ENCODE results near the gene ARNT2.
A peak's percentile ranks its signal among the peaks of the same experiment; 100 is the strongest.

ARNT2 gene

GRCh38 chr15:80426316-80426715 is 22.1 kb downstream of the ARNT2 start:
- WGBS: 80% methylated on average over 1 of the region's 3 CpGs
- no peak overlapping the region for H3K27ac ChIP-seq (ENCODE audit: low read length, poor library complexity, severe bottlenecking)

GRCh38 chr15:80429964-80430363 is 25.8 kb downstream of the ARNT2 start:
- Histone ChIP-seq H2AFZ (ENCODE audit: low read depth, low read length) (no peak overlapping the region), H3K4me3 (ENCODE audit: insufficient read depth in 1 of 2, low read depth in 1 of 2, low read length in 2 of 2) (no peak overlapping the region), H4K8ac (ENCODE audit: low read length) (no peak overlapping the region), H3K4ac (ENCODE audit: low read depth in 1 of 2, low read length in 2 of 2) (no peak overlapping the region), H2BK120ac (ENCODE audit: low read depth, low read length) (no peak overlapping the region), H3K9me3 (ENCODE audit: control insufficient read depth, low read length) (no peaks in the 10 kb centered on the region), H3K14ac (ENCODE audit: low read length in 2 of 2) (no peak overlapping the region), H3K18ac (ENCODE audit: low read depth in 1 of 2, low read length in 2 of 2) (no peak overlapping the region), H3K79me1 (replicated peaks; ENCODE audit: low read length, poor library complexity, severe bottlenecking) (peaks cover 52% of the 10 kb centered on the region), H3K4me1 (ENCODE audit: control insufficient read depth, insufficient read depth, low read depth, low read length) (peaks cover 11% of the 10 kb centered on the region), H2BK15ac (ENCODE audit: low read depth, poor library complexity, severe bottlenecking) (no peak overlapping the region), H3K23ac (ENCODE audit: low read length in 2 of 2) (no peak overlapping the region), H3K9ac (ENCODE audit: low read length) (no peak overlapping the region), H3K36me3 (ENCODE audit: control insufficient read depth in 1 of 2, insufficient read depth in 2 of 2, low read depth in 1 of 2, low read length in 2 of 2) (no peaks in the 10 kb centered on the region), H3K4me2 (ENCODE audit: low read length, poor library complexity, severe bottlenecking) (no peak overlapping the region), H4K91ac (ENCODE audit: low read length) (no peak overlapping the region), H2AK5ac (ENCODE audit: low read length, severe bottlenecking) (no peak overlapping the region), H2BK5ac (ENCODE audit: low read depth, low read length, poor library complexity, severe bottlenecking) (no peak overlapping the region), H3K27me3 (ENCODE audit: control insufficient read depth in 1 of 2, insufficient read depth in 1 of 2, low read length in 2 of 2) (peaks cover 0 to 39% of the 10 kb centered on the region in 2 experiments), H2BK12ac (ENCODE audit: low read length in 2 of 2) (no peak overlapping the region), H3K27ac (ENCODE audit: low read length, poor library complexity, severe bottlenecking) (no peak overlapping the region)
- 90% methylated on average over 5 of the region's 5 CpGs for WGBS
- no peak for DNase-seq

More at GRCh38 chr15:80426316-80426715, 22.1 kb downstream of the ARNT2 start:
- no peak overlapping the region for H2BK15ac ChIP-seq (ENCODE audit: low read depth, poor library complexity, severe bottlenecking)
- H3K4ac ChIP-seq (ENCODE audit: low read depth in 1 of 2, low read length in 2 of 2): no peak overlapping the region
- no peak overlapping the region for H3K18ac ChIP-seq (ENCODE audit: low read depth in 1 of 2, low read length in 2 of 2)
- peaks cover 44% of the 10 kb centered on the region for H3K79me1 ChIP-seq (replicated peaks; ENCODE audit: low read length, poor library complexity, severe bottlenecking)
- no peak overlapping the region for H2BK5ac ChIP-seq (ENCODE audit: low read depth, low read length, poor library complexity, severe bottlenecking)
- no peak for DNase-seq
- peaks cover 6% of the 10 kb centered on the region for H3K4me1 ChIP-seq (ENCODE audit: control insufficient read depth, insufficient read depth, low read depth, low read length)
- no peaks in the 10 kb centered on the region for H3K9me3 ChIP-seq (ENCODE audit: control insufficient read depth, low read length)
- no peak overlapping the region for H3K14ac ChIP-seq (ENCODE audit: low read length in 2 of 2)
- H2AFZ ChIP-seq (ENCODE audit: low read depth, low read length): no peak overlapping the region
- H3K27me3 ChIP-seq (ENCODE audit: control insufficient read depth in 1 of 2, insufficient read depth in 1 of 2, low read length in 2 of 2): peaks cover 0 to 33% of the 10 kb centered on the region in 2 experiments
- H4K8ac ChIP-seq (ENCODE audit: low read length): no peak overlapping the region
- H2BK120ac ChIP-seq (ENCODE audit: low read depth, low read length): no peak overlapping the region
- no peak overlapping the region for H4K91ac ChIP-seq (ENCODE audit: low read length)
- H2BK12ac ChIP-seq (ENCODE audit: low read length in 2 of 2): no peak overlapping the region
- H3K23ac ChIP-seq (ENCODE audit: low read length in 2 of 2): no peak overlapping the region
- no peak overlapping the region for H3K9ac ChIP-seq (ENCODE audit: low read length)
- no peaks in the 10 kb centered on the region for H3K36me3 ChIP-seq (ENCODE audit: control insufficient read depth in 1 of 2, insufficient read depth in 2 of 2, low read depth in 1 of 2, low read length in 2 of 2)
- peak overlapping the region; percentile 33 for H2AK5ac ChIP-seq (ENCODE audit: low read length, severe bottlenecking)
- H3K4me3 ChIP-seq (ENCODE audit: insufficient read depth in 1 of 2, low read depth in 1 of 2, low read length in 2 of 2): no peak overlapping the region
- no peak overlapping the region for H3K4me2 ChIP-seq (ENCODE audit: low read length, poor library complexity, severe bottlenecking)

GRCh38 chr15:80431635-80432344 is 27.6 kb downstream of the ARNT2 start:
- H3K18ac ChIP-seq (ENCODE audit: low read depth in 1 of 2, low read length in 2 of 2): no peak overlapping the region
- H4K91ac ChIP-seq (ENCODE audit: low read length): no peak overlapping the region
- no peak overlapping the region for H3K9ac ChIP-seq (ENCODE audit: low read length)
- H3K23ac ChIP-seq (ENCODE audit: low read length in 2 of 2): no peak overlapping the region
- H2AK5ac ChIP-seq (ENCODE audit: low read length, severe bottlenecking): no peak overlapping the region
- 72% methylated on average over 11 of the region's 11 CpGs for WGBS
- H3K27ac ChIP-seq (ENCODE audit: low read length, poor library complexity, severe bottlenecking): no peak overlapping the region
- H3K14ac ChIP-seq (ENCODE audit: low read length in 2 of 2): no peak overlapping the region
- H3K27me3 ChIP-seq (ENCODE audit: control insufficient read depth in 1 of 2, insufficient read depth in 1 of 2, low read length in 2 of 2): peaks cover 0 to 39% of the 10 kb centered on the region in 2 experiments
- no peak overlapping the region for H4K8ac ChIP-seq (ENCODE audit: low read length)
- H2AFZ ChIP-seq (ENCODE audit: low read depth, low read length): no peak overlapping the region
- no peak overlapping the region for H3K4ac ChIP-seq (ENCODE audit: low read depth in 1 of 2, low read length in 2 of 2)
- no peak overlapping the region for H2BK15ac ChIP-seq (ENCODE audit: low read depth, poor library complexity, severe bottlenecking)
- peaks cover 25% of the 10 kb centered on the region for H3K4me1 ChIP-seq (ENCODE audit: control insufficient read depth, insufficient read depth, low read depth, low read length)
- no peak overlapping the region for H2BK12ac ChIP-seq (ENCODE audit: low read length in 2 of 2)
- H2BK120ac ChIP-seq (ENCODE audit: low read depth, low read length): no peak overlapping the region
- DNase-seq: no peak
- H3K9me3 ChIP-seq (ENCODE audit: control insufficient read depth, low read length): no peaks in the 10 kb centered on the region
- no peak overlapping the region for H2BK5ac ChIP-seq (ENCODE audit: low read depth, low read length, poor library complexity, severe bottlenecking)
- no peak overlapping the region for H3K4me2 ChIP-seq (ENCODE audit: low read length, poor library complexity, severe bottlenecking)
- H3K36me3 ChIP-seq (ENCODE audit: control insufficient read depth in 1 of 2, insufficient read depth in 2 of 2, low read depth in 1 of 2, low read length in 2 of 2): no peaks in the 10 kb centered on the region
- no peak overlapping the region for H3K4me3 ChIP-seq (ENCODE audit: insufficient read depth in 1 of 2, low read depth in 1 of 2, low read length in 2 of 2)
- H3K79me1 ChIP-seq (replicated peaks; ENCODE audit: low read length, poor library complexity, severe bottlenecking): peaks cover 46% of the 10 kb centered on the region

- Histone ChIP-seq H3K18ac (ENCODE audit: low read depth in 1 of 2, low read length in 2 of 2) (no peak overlapping the region), H2BK120ac (ENCODE audit: low read depth, low read length) (no peak overlapping the region), H3K14ac (ENCODE audit: low read length in 2 of 2) (no peak overlapping the region), H3K9me3 (ENCODE audit: control insufficient read depth, low read length) (no peaks in the 10 kb centered on the region), H3K9ac (ENCODE audit: low read length) (no peak overlapping the region), H2AFZ (ENCODE audit: low read depth, low read length) (no peak overlapping the region), H2BK15ac (ENCODE audit: low read depth, poor library complexity, severe bottlenecking) (no peak overlapping the region), H2BK5ac (ENCODE audit: low read depth, low read length, poor library complexity, severe bottlenecking) (no peak overlapping the region), H3K27me3 (ENCODE audit: control insufficient read depth in 1 of 2, insufficient read depth in 1 of 2, low read length in 2 of 2) (peaks cover 0 to 39% of the 10 kb centered on the region in 2 experiments), H2BK12ac (ENCODE audit: low read length in 2 of 2) (no peak overlapping the region), H3K36me3 (ENCODE audit: control insufficient read depth in 1 of 2, insufficient read depth in 2 of 2, low read depth in 1 of 2, low read length in 2 of 2) (no peaks in the 10 kb centered on the region), H3K4ac (ENCODE audit: low read depth in 1 of 2, low read length in 2 of 2) (no peak overlapping the region), H3K4me3 (ENCODE audit: insufficient read depth in 1 of 2, low read depth in 1 of 2, low read length in 2 of 2) (no peak overlapping the region), H4K91ac (ENCODE audit: low read length) (no peak overlapping the region), H3K27ac (ENCODE audit: low read length, poor library complexity, severe bottlenecking) (no peak overlapping the region), H4K8ac (ENCODE audit: low read length) (no peak overlapping the region), H3K23ac (ENCODE audit: low read length in 2 of 2) (no peak overlapping the region), H3K4me1 (ENCODE audit: control insufficient read depth, insufficient read depth, low read depth, low read length) (peaks cover 29% of the 10 kb centered on the region), H3K4me2 (ENCODE audit: low read length, poor library complexity, severe bottlenecking) (no peak overlapping the region), H2AK5ac (ENCODE audit: low read length, severe bottlenecking) (no peak overlapping the region), H3K79me1 (replicated peaks; ENCODE audit: low read length, poor library complexity, severe bottlenecking) (peaks cover 42% of the 10 kb centered on the region)
- 100% methylated on average over 1 of the region's 2 CpGs for WGBS
- no peak for DNase-seq
Observed at GRCh38 chr15:80432345-80432702, 28.1 kb downstream of the ARNT2 start.

Measured in mesenchymal stem cell (in vitro differentiated cells and primary cell).